Naive thymus-derived CD4-positive, alpha-beta T cell (primary cell): Measurements from ENCODE around the gene SLC35E2B. TPM values are rescaled to one million over a fixed set of nuclear protein-coding genes. Genes with fewer than 3 reads are reported as not detected.
"Not testable (repeated sequence)": the region's sequence is repeated elsewhere in the genome, so short reads cannot be mapped to it uniquely, and the experiment has no call there.

Source experiments
- ATAC-seq: fragments of 150-1000 bp; cut with Tn5 transposase; 2 replicates; pipeline ENCODE4 v1.10.0; 2021; ENCODE audit warnings: mild to moderate bottlenecking, moderate library complexity
- CTCF ChIA-PET: fragments of 350-600 bp; sonication (Branson Sonifier 250); formaldehyde crosslinking; loops from one replicate; lab custom pipeline; 2021; ENCODE audit warnings: antibody characterized with exemption; lab: Charles Lee
- POLR2A ChIA-PET: fragments of 350-600 bp; sonication (Branson Sonifier 250); formaldehyde crosslinking; loops from one replicate; lab custom pipeline; 2021; ENCODE audit warnings: antibody characterized with exemption, inconsistent platforms; lab: Charles Lee
- DNase-seq, 9 donors: peaks; one replicate each; pipeline versions ENCODE4 v3.0.0 to v3.0.0-alpha.2; 2020 to 2022; ENCODE audit warnings: mixed read lengths in 1 of 9
- H3K27ac ChIP-seq: one replicate; pipeline ENCODE4 v1.7.0; 2013; ENCODE audit warnings: mild to moderate bottlenecking, low read depth, low read length, moderate library complexity
- H3K27me3 ChIP-seq, 2 donors: one replicate each; pipeline ENCODE4 v1.7.0; 2013; ENCODE audit warnings: low read length in 2 of 2, mild to moderate bottlenecking in 2 of 2, moderate library complexity in 2 of 2; ENCODE audit not compliant: control insufficient read depth in 2 of 2, insufficient read depth in 2 of 2
- H3K36me3 ChIP-seq, 3 experiments: 1 replicate in 2 of 3; 2 replicates in 1 of 3; pipeline ENCODE4 v1.7.0; 2013; ENCODE audit warnings: low read length in 3 of 3, mild to moderate bottlenecking in 3 of 3, moderate library complexity in 1 of 3; ENCODE audit not compliant: insufficient read depth in 3 of 3, control insufficient read depth in 2 of 3
- H3K4me1 ChIP-seq, 2 donors: one replicate each; pipeline ENCODE4 v1.7.0; 2013; ENCODE audit warnings: low read length in 2 of 2, mild to moderate bottlenecking in 2 of 2, moderate library complexity in 1 of 2; ENCODE audit not compliant: control insufficient read depth in 2 of 2, insufficient read depth in 2 of 2
- H3K4me3 ChIP-seq: 2 replicates; pipeline ENCODE4 v1.7.0; 2013; ENCODE audit warnings: mild to moderate bottlenecking, low read length
- H3K9me3 ChIP-seq, 3 experiments: 1 replicate in 2 of 3; 2 replicates in 1 of 3; pipeline ENCODE4 v1.7.0; 2013; ENCODE audit warnings: low read length in 3 of 3; ENCODE audit not compliant: control insufficient read depth in 2 of 3
- H3K27ac Mint-ChIP-seq, 9 donors: one replicate each; pipeline ENCODE4 v1.8.0; 2020 to 2022; ENCODE audit warnings: mixed read lengths in 9 of 9, mild to moderate bottlenecking in 8 of 9, moderate library complexity in 5 of 9, inconsistent platforms in 2 of 9
- H3K27me3 Mint-ChIP-seq, 5 donors: one replicate each; pipeline ENCODE4 v1.8.0; 2021 to 2022; ENCODE audit warnings: mixed read lengths in 5 of 5, mild to moderate bottlenecking in 1 of 5
- H3K36me3 Mint-ChIP-seq, 5 donors: one replicate each; pipeline ENCODE4 v1.8.0; 2020 to 2022; ENCODE audit warnings: mixed read lengths in 5 of 5, mild to moderate bottlenecking in 3 of 5, inconsistent platforms in 1 of 5
- H3K4me1 Mint-ChIP-seq, 7 donors: one replicate each; pipeline ENCODE4 v1.8.0; 2020 to 2022; ENCODE audit warnings: mixed read lengths in 7 of 7, mild to moderate bottlenecking in 3 of 7, inconsistent platforms in 1 of 7
- H3K4me3 Mint-ChIP-seq, 10 donors: one replicate each; pipeline ENCODE4 v1.8.0; 2020 to 2022; ENCODE audit warnings: mild to moderate bottlenecking in 10 of 10, mixed read lengths in 10 of 10, moderate library complexity in 6 of 10, inconsistent platforms in 2 of 10
- H3K9me3 Mint-ChIP-seq, 11 donors: one replicate each; pipeline ENCODE4 v1.8.0; 2020 to 2022; ENCODE audit warnings: mixed read lengths in 11 of 11, mild to moderate bottlenecking in 4 of 11, inconsistent platforms in 1 of 11, moderate library complexity in 1 of 11
- intact Hi-C, 2 donors: fragments of 100-400 bp; cut with micrococcal nuclease; formaldehyde crosslinking; loops; one replicate each; pipeline ENCODE4 v1.15.1; 2023
- polyA plus RNA-seq, 2 donors: library from polyadenylated mRNA; unstranded; fragments of 300-500 nt; fragmentation: Illumina TruSeq; gene quantifications; one replicate each; pipeline ENCODE4 v1.2.3, GENCODE V29; 2021
- total RNA-seq, 6 experiments: library from RNA in 5 of 6; stranded (reverse) in 5 of 6; gene quantifications; 1 replicate in 5 of 6; 2 replicates in 1 of 6; pipeline ENCODE4 v1.2.3 and lab custom pipeline; 2021 to 2026

The SLC35E2B gene
- total and polyA plus RNA-seq, 7 experiments from 2014 or later, result 45.4 to 138 (median 72.1) TPM

DNA sequence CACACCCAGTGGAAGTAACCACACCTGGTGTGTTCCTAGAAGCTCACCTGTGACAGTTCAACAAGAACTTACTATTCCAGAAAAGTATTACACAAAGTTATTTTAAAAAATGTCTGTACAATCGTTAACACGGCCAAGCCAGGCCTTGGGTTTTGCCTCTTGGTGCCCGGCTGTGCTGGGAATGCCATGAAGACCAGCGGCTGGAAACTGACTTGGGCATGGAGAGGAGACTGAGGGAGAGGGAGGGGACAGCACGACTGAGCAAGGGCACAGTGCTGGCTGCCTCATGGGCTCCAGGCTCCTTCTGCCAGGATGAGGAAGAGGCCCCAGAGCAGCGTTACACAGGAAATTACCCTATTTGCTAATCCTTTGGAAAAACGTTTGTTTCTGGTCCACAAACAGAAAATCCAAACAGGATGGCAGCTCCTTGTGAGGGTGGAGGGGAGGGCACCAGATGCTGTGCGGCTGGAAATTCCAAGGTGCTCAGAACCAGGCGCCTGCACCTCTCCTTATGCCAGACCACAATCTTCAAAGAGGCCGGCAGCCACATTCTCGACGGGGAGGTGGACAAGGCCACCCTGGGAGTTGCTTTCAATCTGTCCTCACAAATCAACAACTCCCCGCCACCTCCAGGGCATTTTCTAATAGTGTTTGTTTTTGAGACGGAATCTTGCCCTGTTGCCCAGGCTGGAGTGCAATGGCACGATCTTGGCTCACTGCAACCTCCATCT is 29.6 kb downstream of the SLC35E2B start:
- ATAC-seq, intact Hi-C loops, H3K9me3 ChIP-seq, POLR2A ChIA-PET, CTCF ChIA-PET, H3K4me3 Mint-ChIP-seq, H3K27me3 ChIP-seq, H3K36me3 Mint-ChIP-seq, H3K4me1 ChIP-seq, H3K27me3 Mint-ChIP-seq, DNase-seq, H3K9me3 Mint-ChIP-seq, H3K4me3 ChIP-seq: not testable (repeated sequence)
- Histone ChIP-seq H3K36me3 (peaks cover 0 to 23% (median 17%) of the 10 kb centered on the region in 3 experiments), H3K27ac (peak overlapping the region; percentile 7)
- Mint-ChIP-seq H3K27ac (peak overlapping the region in 4 of 9 donors; percentile 49 to 83 (median 75)), H3K4me1 (peaks cover 5 to 14% (median 6%) of the 10 kb centered on the region in 7 donors)

GRCh38 chr1:1662392-1662791 is 30.2 kb downstream of the SLC35E2B start:
- H3K4me3 Mint-ChIP-seq, H3K4me3 ChIP-seq, H3K27me3 Mint-ChIP-seq, H3K27ac ChIP-seq, H3K36me3 Mint-ChIP-seq, ATAC-seq, intact Hi-C loops, POLR2A ChIA-PET, H3K9me3 Mint-ChIP-seq, H3K9me3 ChIP-seq, H3K27me3 ChIP-seq, DNase-seq, H3K4me1 ChIP-seq, CTCF ChIA-PET: not testable (repeated sequence)
- Mint-ChIP-seq H3K4me1 (peaks cover 5 to 12% (median 6%) of the 10 kb centered on the region in 7 donors), H3K27ac (peak overlapping the region in 2 of 9 donors; percentile 69 to 83)
- peaks cover 0 to 20% (median 17%) of the 10 kb centered on the region in 3 experiments for H3K36me3 ChIP-seq

DNA sequence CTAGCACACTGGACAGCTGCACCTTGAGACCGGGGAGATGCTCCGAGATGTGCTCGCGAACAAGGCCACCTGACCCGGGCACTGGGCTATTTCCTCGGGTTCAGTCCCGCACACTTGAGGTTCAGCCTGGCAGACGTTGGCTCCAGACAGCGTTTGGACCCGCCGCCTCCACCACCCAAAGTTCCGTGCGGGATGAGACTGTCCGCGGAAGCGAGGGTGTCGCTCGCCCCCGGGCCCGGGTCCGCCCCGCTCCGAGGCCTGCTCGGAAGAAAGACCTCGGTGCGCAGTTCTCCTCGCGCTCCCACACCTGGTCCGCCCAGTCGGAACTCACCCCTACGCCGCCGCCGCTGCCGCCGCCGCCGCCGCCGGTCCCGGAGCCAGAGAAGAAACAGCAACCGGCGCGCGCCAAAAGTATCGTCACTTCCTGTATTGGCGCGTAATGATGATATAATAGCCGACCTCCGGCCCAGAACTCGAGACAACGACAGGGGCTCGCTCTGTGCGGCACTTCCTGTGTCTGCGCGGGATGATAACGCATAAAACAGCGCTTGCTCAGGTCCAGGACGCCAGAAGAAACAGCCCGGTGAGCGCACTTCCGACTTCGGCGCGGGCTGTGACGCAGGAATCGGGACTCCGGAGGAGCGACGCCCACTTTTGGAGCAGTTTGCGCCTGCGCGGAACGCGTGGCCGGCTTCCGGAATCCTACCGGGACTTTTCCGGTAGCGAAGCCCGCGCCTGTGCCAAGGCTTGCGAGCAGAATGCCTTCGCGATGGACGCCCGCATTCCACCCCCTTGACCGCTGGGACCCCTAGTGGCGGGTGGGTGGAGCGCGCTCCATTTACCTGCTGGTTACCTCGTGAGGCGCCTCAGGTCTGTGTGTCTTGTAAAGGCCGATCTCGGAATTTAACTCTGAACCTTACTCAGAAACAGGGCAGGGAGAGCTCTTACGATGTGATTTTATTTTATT is 33.7 kb downstream of the SLC35E2B start, which contains the start of gene CDK11B:
Gene CDK11B (minus strand): TSS at position 422 of the 967 bp plus-strand sequence. CDS start 1,519 bp downstream, outside the sequence.
- H3K27me3 ChIP-seq, H3K27me3 Mint-ChIP-seq, H3K36me3 Mint-ChIP-seq, H3K4me1 ChIP-seq, CTCF ChIA-PET, H3K9me3 Mint-ChIP-seq, H3K9me3 ChIP-seq: not testable (repeated sequence)
- H3K4me3 Mint-ChIP-seq, result peak within 1 kb of the TSS; percentile 87 to 97 (median 95)
- peak; percentile 89 to 99 (median 96) for DNase-seq
- peak within 1 kb of the TSS; percentile 78 for H3K27ac ChIP-seq
- peaks cover 11 to 27% (median 13%) of the 10 kb centered on the region in 3 experiments for H3K36me3 ChIP-seq
- intact Hi-C loops, result loop anchor here (1.0 to 5.0 kb wide), 6 partner anchors 20 to 188 kb away; partner anchors contain the start of genes MIB2 (in 2 of the 2), ATAD3B (in 1 of the 2), CDK11A (in 1 of the 2) and SSU72 (in 1 of the 2)
- POLR2A ChIA-PET, result interaction anchor here (0.5 to 0.8 kb wide), 2 partner anchors 19 to 44 kb away, joined by 3 read pairs; no protein-coding TSS in a partner anchor
- ATAC-seq, result peak; percentile 96
- peaks cover 5 to 12% (median 8%) of the 10 kb centered on the region in 7 donors for H3K4me1 Mint-ChIP-seq
- peak within 1 kb of the TSS; percentile 53 for H3K4me3 ChIP-seq
- peak within 1 kb of the TSS; percentile 96 to 100 (median 100) for H3K27ac Mint-ChIP-seq

DNA sequence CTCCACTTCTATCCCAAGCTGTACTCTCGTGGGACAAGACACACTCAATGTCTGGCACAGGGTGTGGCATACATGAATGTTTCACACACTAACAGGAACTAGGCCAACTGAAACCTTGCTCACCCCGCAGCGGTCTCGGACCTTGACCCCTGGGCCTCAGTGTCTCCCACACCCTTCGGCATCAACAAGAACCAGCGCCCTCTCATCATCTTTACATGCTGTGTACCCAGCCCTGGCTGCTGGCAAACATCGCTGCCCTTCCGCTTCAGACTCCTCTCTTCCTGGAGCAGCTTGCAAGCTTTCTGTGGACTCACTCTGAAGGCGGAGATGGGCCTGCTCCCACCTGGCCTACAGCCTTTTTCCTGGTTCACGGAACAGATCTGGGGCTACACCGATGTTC is 44.3 kb downstream of the SLC35E2B start:
- H3K4me3 Mint-ChIP-seq, H3K4me1 ChIP-seq, H3K4me3 ChIP-seq, H3K4me1 Mint-ChIP-seq, intact Hi-C loops, DNase-seq, H3K27me3 ChIP-seq, H3K27me3 Mint-ChIP-seq, H3K9me3 Mint-ChIP-seq, ATAC-seq, POLR2A ChIA-PET, H3K9me3 ChIP-seq, H3K27ac ChIP-seq: not testable (repeated sequence)
- peaks cover 0 to 48% (median 23%) of the 10 kb centered on the region in 3 experiments for H3K36me3 ChIP-seq
- Mint-ChIP-seq H3K27ac (peak overlapping the region in 2 of 9 donors; percentile 3 to 53), H3K36me3 (peaks cover 22 to 52% (median 36%) of the 10 kb centered on the region in 5 donors)
- CTCF ChIA-PET, result interaction anchor here (0.6 kb wide), 1 partner anchor 124 kb away, joined by 3 read pairs; no protein-coding TSS in a partner anchor

- ATAC-seq, intact Hi-C loops: not testable (repeated sequence)
- peaks cover 22 to 52% (median 36%) of the 10 kb centered on the region in 5 donors for H3K36me3 Mint-ChIP-seq
These were observed 44.9 kb downstream of the SLC35E2B start for GRCh38 chr1:1647567-1648241.

GRCh38 chr1:1646326-1646725 is 46.3 kb downstream of the SLC35E2B start:
- H3K4me3 ChIP-seq, DNase-seq, H3K4me1 Mint-ChIP-seq, POLR2A ChIA-PET, H3K9me3 Mint-ChIP-seq, ATAC-seq, CTCF ChIA-PET, H3K27me3 Mint-ChIP-seq, H3K27me3 ChIP-seq, H3K4me3 Mint-ChIP-seq, H3K27ac ChIP-seq, H3K4me1 ChIP-seq, intact Hi-C loops, H3K9me3 ChIP-seq: not testable (repeated sequence)
- H3K36me3 ChIP-seq, result peaks cover 0 to 28% (median 10%) of the 10 kb centered on the region in 3 experiments
- peaks cover 11 to 39% (median 27%) of the 10 kb centered on the region in 5 donors for H3K36me3 Mint-ChIP-seq
- peak overlapping the region in 1 of 9 donors; percentile 9 for H3K27ac Mint-ChIP-seq

More at GRCh38 chr1:1647567-1648241, 44.9 kb downstream of the SLC35E2B start:
- H3K27ac ChIP-seq, H3K4me3 ChIP-seq, H3K4me3 Mint-ChIP-seq, H3K9me3 Mint-ChIP-seq, POLR2A ChIA-PET, H3K27me3 Mint-ChIP-seq, H3K27me3 ChIP-seq, H3K4me1 Mint-ChIP-seq, H3K4me1 ChIP-seq, DNase-seq, H3K9me3 ChIP-seq: not testable (repeated sequence)
- H3K27ac Mint-ChIP-seq, result peak overlapping the region in 1 of 9 donors; percentile 3
- H3K36me3 ChIP-seq, result peaks cover 0 to 42% (median 23%) of the 10 kb centered on the region in 3 experiments
- CTCF ChIA-PET, result interaction anchor here (0.6 kb wide), 1 partner anchor 124 kb away, joined by 3 read pairs; no protein-coding TSS in a partner anchor
